SU-DHL-6 (cell line): ENCODE data around the gene DHRS1.

ENCODE experiments used
- CTCF ChIP-seq: fragments of 200-600 bp; sonication (generic); IDR thresholded peaks from one replicate; pipeline ENCODE4 v1.5.1; 2017; ENCODE audit warnings: antibody characterized with exemption, mild to moderate bottlenecking, low read length, moderate library complexity; ENCODE audit not compliant: insufficient read depth, poor library complexity, severe bottlenecking
- EZH2phosphoT487 ChIP-seq: fragments of 200-600 bp; sonication (generic), shearing (Covaris generic); conservative IDR thresholded peaks from 2 replicates; pipeline ENCODE4 v1.6.1; 2018; ENCODE audit warnings: mild to moderate bottlenecking, antibody characterized with exemption, low read length, moderate library complexity, mixed read lengths

GRCh38 chr14:24338843-24339242 is 39.3 kb upstream of the DHRS1 start:
- no peak for TF ChIP-seq CTCF
- TF ChIP-seq EZH2phosphoT487, result no peak
